K562 (cell line): Measurements from ENCODE around the gene MTA1. TPM values are rescaled to one million over a fixed set of nuclear protein-coding genes. Genes with fewer than 3 reads are reported as not detected.

Source experiments
- ATAC-seq: fragments of 200-7000 bp; cut with Tn5 transposase; 3 replicates; pipeline ENCODE4 v1.9.1; 2020; ENCODE audit warnings: moderate library complexity
- BruUV-seq: library from RNA; stranded (reverse); fragments of 400-500 nt; replicated peaks from 2 replicates; lab custom pipeline; 2021; lab: Mats Ljungman, UMichigan
- CTCF ChIA-PET: fragments of 300-600 bp; formaldehyde crosslinking; extraction: SDS; loops from one replicate; lab custom pipeline; 2021; ENCODE audit warnings: low intra/inter-chr PET ratio; lab: Yijun Ruan, JAX
- POLR2A ChIA-PET: fragments of 300-600, 350-650 bp; sonication (Branson Sonifier 250); formaldehyde crosslinking; extraction: SDS; loops from one replicate; lab custom pipeline; 2021; ENCODE audit warnings: antibody characterized with exemption, inconsistent platforms; lab: Yijun Ruan, JAX
- DNase-seq, 4 experiments: peaks; one replicate each; pipeline versions ENCODE4 v3.0.0 to v3.0.0-alpha.2; 2011 to 2018; ENCODE audit warnings: low spot score in 3 of 4, mixed read lengths in 3 of 4; ENCODE audit errors: extremely low read depth in 1 of 4
- FAIRE-seq: peaks from 2 replicates; lab custom pipeline; 2011; peaks lifted over from hg19 to GRCh38; lab: Jason Lieb, UNC
- H2AFZ ChIP-seq: 2 replicates; pipeline ENCODE4 v1.6.0; 2011; ENCODE audit warnings: low read depth, low read length, control low read depth, inconsistent platforms
- H3K27ac ChIP-seq: fragments of 200-600 bp; 3 replicates; pipeline ENCODE4 v1.8.0; 2011; ENCODE audit warnings: low read depth, mild to moderate bottlenecking, control low read depth, inconsistent platforms, low read length, moderate library complexity, mixed read lengths; ENCODE audit errors: extremely low read depth
- H3K27me3 ChIP-seq, 2 experiments: fragments of 300-600 bp in 1 of 2; 2 replicates in 1 of 2; 3 replicates in 1 of 2; pipeline versions ENCODE4 v1.6.0 to v1.8.0; 2011; ENCODE audit warnings: inconsistent platforms in 2 of 2, low read length in 2 of 2, mild to moderate bottlenecking in 1 of 2, mixed read lengths in 1 of 2, moderate library complexity in 1 of 2; ENCODE audit not compliant: control insufficient read depth in 2 of 2, insufficient read depth in 2 of 2
- H3K36me3 ChIP-seq: fragments of 300-600 bp; 3 replicates; pipeline ENCODE4 v1.8.0; 2011; ENCODE audit warnings: mild to moderate bottlenecking, low read length, inconsistent platforms; ENCODE audit not compliant: control insufficient read depth, insufficient read depth
- H3K4me1 ChIP-seq, 2 experiments: fragments of 200-600 bp in 1 of 2; replicated peaks in 1 of 2; 2 replicates in 1 of 2; 3 replicates in 1 of 2; pipeline versions ENCODE4 v1.5.1 to v1.8.0; 2011; ENCODE audit warnings: inconsistent platforms in 2 of 2, low read length in 2 of 2, mild to moderate bottlenecking in 1 of 2, mixed read lengths in 1 of 2, moderate library complexity in 1 of 2; ENCODE audit not compliant: control insufficient read depth in 2 of 2, insufficient read depth in 2 of 2
- H3K4me2 ChIP-seq: 2 replicates; pipeline ENCODE4 v1.6.1; 2011; ENCODE audit warnings: low read length, control low read depth, inconsistent platforms, mixed read lengths; ENCODE audit not compliant: insufficient read depth
- H3K4me3 ChIP-seq: fragments of 200-600 bp; sonication (generic), shearing (Covaris generic); 2 replicates; pipeline ENCODE4 v1.5.1; 2016; ENCODE audit warnings: control low read depth, inconsistent platforms
- H3K79me2 ChIP-seq: fragments of 200-600 bp; 3 replicates; pipeline ENCODE4 v1.8.0; 2011; ENCODE audit warnings: low read length, inconsistent platforms; ENCODE audit not compliant: control insufficient read depth, insufficient read depth
- H3K9ac ChIP-seq, 2 experiments: 2 replicates each; pipeline versions ENCODE4 v1.6.0 to v1.6.1; 2011; ENCODE audit warnings: low read depth in 2 of 2, low read length in 2 of 2, control low read depth in 1 of 2, inconsistent platforms in 1 of 2, mild to moderate bottlenecking in 1 of 2, mixed read lengths in 1 of 2; ENCODE audit not compliant: insufficient read depth in 1 of 2
- H3K9me1 ChIP-seq: one replicate; pipeline ENCODE4 v1.6.0; 2011; ENCODE audit warnings: inconsistent platforms, mild to moderate bottlenecking, low read length, moderate library complexity; ENCODE audit not compliant: control insufficient read depth, insufficient read depth
- H3K9me3 ChIP-seq: replicated peaks from 2 replicates; pipeline ENCODE4 v1.5.1; 2011; ENCODE audit warnings: low read depth, low read length, inconsistent platforms; ENCODE audit not compliant: control insufficient read depth, insufficient read depth
- H4K20me1 ChIP-seq: replicated peaks from 2 replicates; pipeline ENCODE4 v1.6.1; 2011; ENCODE audit warnings: low read length, inconsistent platforms, mixed read lengths; ENCODE audit not compliant: control insufficient read depth, insufficient read depth
- KLF10 ChIP-seq: fragments of 250-450 bp; sonication (Bioruptor Pico); IDR thresholded peaks from 2 replicates; pipeline ENCODE4 v1.6.1; 2021; ENCODE audit warnings: matching md5 sums
- MTF1 ChIP-seq: fragments of 250-450 bp; sonication (Bioruptor Pico); IDR thresholded peaks from 2 replicates; pipeline ENCODE4 v1.9.0; 2021; ENCODE audit warnings: moderate library complexity, mild to moderate bottlenecking, inconsistent platforms, borderline replicate concordance
- PURB ChIP-seq: sonication (generic); formaldehyde crosslinking; IDR thresholded peaks from 2 replicates; pipeline ENCODE4 v1.9.0; 2021; ENCODE audit warnings: low read depth, mild to moderate bottlenecking, missing genetic modification reagents
- XRCC5 ChIP-seq: fragments of 200-400 bp; formaldehyde crosslinking; IDR thresholded peaks from 2 replicates; pipeline ENCODE4 v1.6.1; 2017; ENCODE audit warnings: low read depth, mild to moderate bottlenecking, low read length
- ZNF445 ChIP-seq: fragments of 250-450 bp; sonication (Bioruptor Pico); IDR thresholded peaks from 2 replicates; pipeline ENCODE4 v1.4.0; 2020; ENCODE audit warnings: low read depth, mild to moderate bottlenecking, moderate library complexity
- ZSCAN32 ChIP-seq: fragments of 450-650 bp; formaldehyde crosslinking; IDR thresholded peaks from 2 replicates; pipeline ENCODE4 v1.4.0; 2020; ENCODE audit warnings: mild to moderate bottlenecking, moderate library complexity
- WGBS: fragments of 100-300 bp; shearing (Covaris generic); methylation state at CpG from one replicate; pipeline ENCODE4 v1.1.6; 2016; ENCODE audit warnings: low coverage, mixed read lengths; ENCODE audit not compliant: insufficient coverage; ENCODE audit errors: missing lambda C conversion rate; 5-methylcytosine and 5-hydroxymethylcytosine counted together
- in situ Hi-C: fragments of 300-500 bp; cut with MboI; formaldehyde crosslinking; loops from 4 replicates; pipeline ENCODE4 v1.15.0; 2018; ENCODE audit warnings: inconsistent platforms, mixed read lengths
- intact Hi-C: fragments of 100-400 bp; cut with micrococcal nuclease; formaldehyde crosslinking; loops from 2 replicates; pipeline ENCODE4 v1.14.2; 2022
- polyA plus RNA-seq, 8 experiments: library from polyadenylated mRNA; depleted of rRNA in 4 of 8; stranded (reverse) in 5 of 8; unstranded in 3 of 8; fragments of >200 nt; fragmentation: Nextera tagmentation in 2 of 8; fragmentation: Illumina TruSeq in 1 of 8; extraction: Ambion mirVana in 2 of 8; extraction: Trizol in 1 of 8; gene quantifications; 2 replicates each; pipeline versions ENCODE4 v1.2.1 to v1.2.3, GENCODE V29; 2011 to 2014; ENCODE audit warnings: inconsistent platforms in 1 of 8, missing spikeins in 1 of 8
- total RNA-seq, 7 experiments: library from RNA; depleted of rRNA in 6 of 7; stranded (reverse); fragments of >200 nt in 6 of 7; fragmentation: Illumina TruSeq in 2 of 7; extraction: Trizol in 2 of 7; gene quantifications; 2 replicates each; pipeline versions ENCODE4 v1.2.1 to v1.2.3, GENCODE V29; 2011 to 2021; ENCODE audit warnings: low replicate concordance in 1 of 7
- TF ChIP-seq, protein P1 (sequence below): sonication (generic); formaldehyde crosslinking; IDR thresholded peaks from 2 replicates; pipeline ENCODE4 v1.8.0; 2023; ENCODE audit warnings: mild to moderate bottlenecking, missing genetic modification reagents
- TF ChIP-seq, protein P2 (sequence below): fragments of 450-650 bp; formaldehyde crosslinking; IDR thresholded peaks from 2 replicates; pipeline ENCODE4 v1.4.0; 2022; ENCODE audit warnings: mild to moderate bottlenecking, moderate library complexity
- TF ChIP-seq, protein P3 (sequence below): fragments of 450-650 bp; IDR thresholded peaks from 2 replicates; pipeline ENCODE4 v1.6.1; 2017; ENCODE audit warnings: antibody characterized with exemption, mild to moderate bottlenecking

The MTA1 gene
- total and polyA plus RNA-seq, 9 of the 15 experiments (the other 6 are each of a cell fraction or from before 2014, with no cell fraction given): 0.13 to 118 (median 32.3) TPM

DNA sequence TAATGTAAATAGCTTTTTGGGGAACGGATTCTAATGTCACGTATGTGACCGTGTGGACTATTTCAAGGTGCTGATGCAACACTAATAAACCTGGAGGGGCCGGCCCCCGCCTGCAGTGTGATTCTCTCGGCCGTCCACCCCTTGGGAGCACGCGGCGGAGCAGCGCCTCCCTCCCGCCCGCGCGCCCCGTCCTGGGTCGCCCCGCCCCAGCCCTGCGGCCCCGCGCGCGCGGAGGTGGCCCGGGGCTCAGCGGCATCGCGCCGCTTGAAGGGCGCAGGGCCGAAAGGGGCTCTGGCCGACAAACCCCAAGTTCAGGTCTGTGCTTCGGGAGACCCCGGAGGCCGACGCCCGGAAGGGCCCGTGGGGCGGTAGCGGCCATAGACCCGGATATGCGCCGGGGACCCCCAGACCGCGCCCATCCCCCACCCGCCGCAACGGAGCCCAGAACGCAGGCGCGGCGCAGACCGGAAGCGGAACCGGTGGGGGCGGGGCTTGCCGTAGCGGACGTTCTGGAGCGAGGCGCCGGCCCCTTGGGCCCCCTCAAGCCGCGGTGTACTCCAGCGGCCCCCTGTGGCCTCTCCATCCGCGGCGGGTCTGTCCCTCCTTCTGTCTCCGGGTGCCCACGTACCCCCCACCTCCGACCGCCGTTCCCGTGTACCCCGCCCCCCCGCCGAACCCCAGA, 21.4 kb upstream of the MTA1 start, which contains the start of gene TEX22:
TSS of gene TEX22 (plus strand) at position 495 of the 682 bp plus-strand sequence. CDS start 803 bp downstream, outside the sequence.
- Histone ChIP-seq H3K4me2 (peak within 1 kb of the TSS; percentile 79), H3K9me1 (no peaks in the 10 kb centered on the region), H3K4me1 (peaks cover 5 to 54% of the 10 kb centered on the region in 2 experiments; a peak in 4 of 5 replicates), H2AFZ (peak within 1 kb of the TSS; percentile 89), H3K9me3 (peaks cover 7% of the 10 kb centered on the region), H3K27me3 (no peaks in the 10 kb centered on the region), H3K27ac (peak within 1 kb of the TSS; percentile 92), H3K79me2 (peaks cover 16% of the 10 kb centered on the region), H3K36me3 (peaks cover 21% of the 10 kb centered on the region; the same call in 2 of the 3 replicates), H3K9ac (peak within 1 kb of the TSS; percentile 88 to 95), H3K4me3 (peak within 1 kb of the TSS; percentile 71), H4K20me1 (no peaks in the 10 kb centered on the region)
- 11% methylated on average over 7 of the region's 77 CpGs for WGBS
- intact Hi-C loops: no loop called here
- peak; percentile 6 for FAIRE-seq
- in situ Hi-C loops: no loop called here
- ATAC-seq: peak; percentile 93
- DNase-seq: peak; percentile 81 to 90 (median 86)
- no TSS peak for BruUV-seq
- ChIA-PET POLR2A (interaction anchor here (1.4 kb wide), 1 partner anchor 10 kb away, joined by 5 read pairs; no protein-coding TSS in a partner anchor), CTCF (no interaction called here)
- TF ChIP-seq XRCC5: no peak
- no peak for TF ChIP-seq ZNF445 (CRISPR knock-in tag)
- no peak for TF ChIP-seq MTF1 (CRISPR knock-in tag)
- no peak for TF ChIP-seq ZSCAN32 (CRISPR knock-in tag)
- no peak for TF ChIP-seq PURB (CRISPR knock-in tag)
- TF ChIP-seq KLF10 (CRISPR knock-in tag): no peak
- TF ChIP-seq, protein P1, sequence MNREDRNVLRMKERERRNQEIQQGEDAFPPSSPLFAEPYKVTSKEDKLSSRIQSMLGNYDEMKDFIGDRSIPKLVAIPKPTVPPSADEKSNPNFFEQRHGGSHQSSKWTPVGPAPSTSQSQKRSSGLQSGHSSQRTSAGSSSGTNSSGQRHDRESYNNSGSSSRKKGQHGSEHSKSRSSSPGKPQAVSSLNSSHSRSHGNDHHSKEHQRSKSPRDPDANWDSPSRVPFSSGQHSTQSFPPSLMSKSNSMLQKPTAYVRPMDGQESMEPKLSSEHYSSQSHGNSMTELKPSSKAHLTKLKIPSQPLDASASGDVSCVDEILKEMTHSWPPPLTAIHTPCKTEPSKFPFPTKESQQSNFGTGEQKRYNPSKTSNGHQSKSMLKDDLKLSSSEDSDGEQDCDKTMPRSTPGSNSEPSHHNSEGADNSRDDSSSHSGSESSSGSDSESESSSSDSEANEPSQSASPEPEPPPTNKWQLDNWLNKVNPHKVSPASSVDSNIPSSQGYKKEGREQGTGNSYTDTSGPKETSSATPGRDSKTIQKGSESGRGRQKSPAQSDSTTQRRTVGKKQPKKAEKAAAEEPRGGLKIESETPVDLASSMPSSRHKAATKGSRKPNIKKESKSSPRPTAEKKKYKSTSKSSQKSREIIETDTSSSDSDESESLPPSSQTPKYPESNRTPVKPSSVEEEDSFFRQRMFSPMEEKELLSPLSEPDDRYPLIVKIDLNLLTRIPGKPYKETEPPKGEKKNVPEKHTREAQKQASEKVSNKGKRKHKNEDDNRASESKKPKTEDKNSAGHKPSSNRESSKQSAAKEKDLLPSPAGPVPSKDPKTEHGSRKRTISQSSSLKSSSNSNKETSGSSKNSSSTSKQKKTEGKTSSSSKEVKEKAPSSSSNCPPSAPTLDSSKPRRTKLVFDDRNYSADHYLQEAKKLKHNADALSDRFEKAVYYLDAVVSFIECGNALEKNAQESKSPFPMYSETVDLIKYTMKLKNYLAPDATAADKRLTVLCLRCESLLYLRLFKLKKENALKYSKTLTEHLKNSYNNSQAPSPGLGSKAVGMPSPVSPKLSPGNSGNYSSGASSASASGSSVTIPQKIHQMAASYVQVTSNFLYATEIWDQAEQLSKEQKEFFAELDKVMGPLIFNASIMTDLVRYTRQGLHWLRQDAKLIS (CRISPR knock-in tag): no peak
- TF ChIP-seq, protein P2, sequence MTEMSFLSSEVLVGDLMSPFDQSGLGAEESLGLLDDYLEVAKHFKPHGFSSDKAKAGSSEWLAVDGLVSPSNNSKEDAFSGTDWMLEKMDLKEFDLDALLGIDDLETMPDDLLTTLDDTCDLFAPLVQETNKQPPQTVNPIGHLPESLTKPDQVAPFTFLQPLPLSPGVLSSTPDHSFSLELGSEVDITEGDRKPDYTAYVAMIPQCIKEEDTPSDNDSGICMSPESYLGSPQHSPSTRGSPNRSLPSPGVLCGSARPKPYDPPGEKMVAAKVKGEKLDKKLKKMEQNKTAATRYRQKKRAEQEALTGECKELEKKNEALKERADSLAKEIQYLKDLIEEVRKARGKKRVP (CRISPR knock-in tag): peak; percentile 81
- TF ChIP-seq, protein P3, sequence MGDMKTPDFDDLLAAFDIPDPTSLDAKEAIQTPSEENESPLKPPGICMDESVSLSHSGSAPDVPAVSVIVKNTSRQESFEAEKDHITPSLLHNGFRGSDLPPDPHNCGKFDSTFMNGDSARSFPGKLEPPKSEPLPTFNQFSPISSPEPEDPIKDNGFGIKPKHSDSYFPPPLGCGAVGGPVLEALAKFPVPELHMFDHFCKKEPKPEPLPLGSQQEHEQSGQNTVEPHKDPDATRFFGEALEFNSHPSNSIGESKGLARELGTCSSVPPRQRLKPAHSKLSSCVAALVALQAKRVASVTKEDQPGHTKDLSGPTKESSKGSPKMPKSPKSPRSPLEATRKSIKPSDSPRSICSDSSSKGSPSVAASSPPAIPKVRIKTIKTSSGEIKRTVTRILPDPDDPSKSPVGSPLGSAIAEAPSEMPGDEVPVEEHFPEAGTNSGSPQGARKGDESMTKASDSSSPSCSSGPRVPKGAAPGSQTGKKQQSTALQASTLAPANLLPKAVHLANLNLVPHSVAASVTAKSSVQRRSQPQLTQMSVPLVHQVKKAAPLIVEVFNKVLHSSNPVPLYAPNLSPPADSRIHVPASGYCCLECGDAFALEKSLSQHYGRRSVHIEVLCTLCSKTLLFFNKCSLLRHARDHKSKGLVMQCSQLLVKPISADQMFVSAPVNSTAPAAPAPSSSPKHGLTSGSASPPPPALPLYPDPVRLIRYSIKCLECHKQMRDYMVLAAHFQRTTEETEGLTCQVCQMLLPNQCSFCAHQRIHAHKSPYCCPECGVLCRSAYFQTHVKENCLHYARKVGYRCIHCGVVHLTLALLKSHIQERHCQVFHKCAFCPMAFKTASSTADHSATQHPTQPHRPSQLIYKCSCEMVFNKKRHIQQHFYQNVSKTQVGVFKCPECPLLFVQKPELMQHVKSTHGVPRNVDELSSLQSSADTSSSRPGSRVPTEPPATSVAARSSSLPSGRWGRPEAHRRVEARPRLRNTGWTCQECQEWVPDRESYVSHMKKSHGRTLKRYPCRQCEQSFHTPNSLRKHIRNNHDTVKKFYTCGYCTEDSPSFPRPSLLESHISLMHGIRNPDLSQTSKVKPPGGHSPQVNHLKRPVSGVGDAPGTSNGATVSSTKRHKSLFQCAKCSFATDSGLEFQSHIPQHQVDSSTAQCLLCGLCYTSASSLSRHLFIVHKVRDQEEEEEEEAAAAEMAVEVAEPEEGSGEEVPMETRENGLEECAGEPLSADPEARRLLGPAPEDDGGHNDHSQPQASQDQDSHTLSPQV: peak; percentile 83
